ENCODE results near the gene TGM6. TPM values are rescaled to one million over a fixed set of nuclear protein-coding genes. Genes with fewer than 3 reads are reported as not detected.

TGM6 gene
- total and polyA plus RNA-seq, 9 of the 15 experiments (the other 6 are each of a cell fraction or from before 2014, with no cell fraction given) = not detected

DNA sequence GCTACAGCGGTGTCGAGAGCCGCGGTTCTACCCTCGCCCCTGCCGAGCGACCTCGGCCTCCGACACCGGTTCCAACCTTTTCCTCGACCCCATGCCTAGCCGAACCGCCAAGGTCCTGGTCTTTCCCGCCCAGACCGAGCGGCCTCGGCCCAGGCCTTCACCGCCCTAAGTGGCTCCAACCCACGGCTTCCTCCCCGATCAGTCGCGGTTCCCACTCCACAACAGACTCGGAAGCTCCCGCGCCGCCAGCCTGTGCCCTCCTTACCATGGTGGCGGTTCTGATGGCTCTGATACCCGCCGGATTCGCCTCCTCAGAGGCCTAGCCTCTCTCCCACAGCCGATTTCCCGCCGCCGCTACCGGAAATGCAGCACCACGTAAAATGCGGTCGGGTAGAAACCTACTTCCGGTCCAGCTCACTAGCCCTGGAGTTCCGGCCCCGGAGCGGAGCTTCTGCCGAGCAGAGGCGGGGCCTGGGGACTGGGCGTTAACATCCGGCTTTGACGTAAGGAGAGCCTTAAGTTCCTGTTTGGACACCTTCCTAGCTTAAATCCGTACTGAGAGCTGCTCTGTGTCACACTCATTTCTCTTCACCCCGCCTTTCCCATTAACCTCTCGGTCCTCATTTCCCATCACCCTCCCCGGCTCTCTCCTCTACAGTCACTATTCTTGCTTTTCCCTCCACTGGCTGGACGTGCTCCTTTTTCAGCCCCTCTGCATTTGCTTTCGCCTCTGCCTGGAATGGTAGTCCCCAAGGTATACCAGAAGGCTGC, 89.9 kb downstream of the TGM6 start, which contains the start of gene SNRPB (continued):
- TF ChIP-seq, protein P1, sequence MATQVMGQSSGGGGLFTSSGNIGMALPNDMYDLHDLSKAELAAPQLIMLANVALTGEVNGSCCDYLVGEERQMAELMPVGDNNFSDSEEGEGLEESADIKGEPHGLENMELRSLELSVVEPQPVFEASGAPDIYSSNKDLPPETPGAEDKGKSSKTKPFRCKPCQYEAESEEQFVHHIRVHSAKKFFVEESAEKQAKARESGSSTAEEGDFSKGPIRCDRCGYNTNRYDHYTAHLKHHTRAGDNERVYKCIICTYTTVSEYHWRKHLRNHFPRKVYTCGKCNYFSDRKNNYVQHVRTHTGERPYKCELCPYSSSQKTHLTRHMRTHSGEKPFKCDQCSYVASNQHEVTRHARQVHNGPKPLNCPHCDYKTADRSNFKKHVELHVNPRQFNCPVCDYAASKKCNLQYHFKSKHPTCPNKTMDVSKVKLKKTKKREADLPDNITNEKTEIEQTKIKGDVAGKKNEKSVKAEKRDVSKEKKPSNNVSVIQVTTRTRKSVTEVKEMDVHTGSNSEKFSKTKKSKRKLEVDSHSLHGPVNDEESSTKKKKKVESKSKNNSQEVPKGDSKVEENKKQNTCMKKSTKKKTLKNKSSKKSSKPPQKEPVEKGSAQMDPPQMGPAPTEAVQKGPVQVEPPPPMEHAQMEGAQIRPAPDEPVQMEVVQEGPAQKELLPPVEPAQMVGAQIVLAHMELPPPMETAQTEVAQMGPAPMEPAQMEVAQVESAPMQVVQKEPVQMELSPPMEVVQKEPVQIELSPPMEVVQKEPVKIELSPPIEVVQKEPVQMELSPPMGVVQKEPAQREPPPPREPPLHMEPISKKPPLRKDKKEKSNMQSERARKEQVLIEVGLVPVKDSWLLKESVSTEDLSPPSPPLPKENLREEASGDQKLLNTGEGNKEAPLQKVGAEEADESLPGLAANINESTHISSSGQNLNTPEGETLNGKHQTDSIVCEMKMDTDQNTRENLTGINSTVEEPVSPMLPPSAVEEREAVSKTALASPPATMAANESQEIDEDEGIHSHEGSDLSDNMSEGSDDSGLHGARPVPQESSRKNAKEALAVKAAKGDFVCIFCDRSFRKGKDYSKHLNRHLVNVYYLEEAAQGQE (IDR thresholded peaks at IDR 0.05; ENCODE audit: borderline replicate concordance) = no peak
- TF ChIP-seq, protein P1 (CRISPR knock-in tag; IDR thresholded peaks at IDR 0.05; ENCODE audit: low read depth) = 0 out of 2 replicates have a peak, but pooled peaks have one; percentile 52
- TF ChIP-seq ZNF77 (CRISPR knock-in tag; IDR thresholded peaks at IDR 0.05) = no peak
- TF ChIP-seq, protein P2, sequence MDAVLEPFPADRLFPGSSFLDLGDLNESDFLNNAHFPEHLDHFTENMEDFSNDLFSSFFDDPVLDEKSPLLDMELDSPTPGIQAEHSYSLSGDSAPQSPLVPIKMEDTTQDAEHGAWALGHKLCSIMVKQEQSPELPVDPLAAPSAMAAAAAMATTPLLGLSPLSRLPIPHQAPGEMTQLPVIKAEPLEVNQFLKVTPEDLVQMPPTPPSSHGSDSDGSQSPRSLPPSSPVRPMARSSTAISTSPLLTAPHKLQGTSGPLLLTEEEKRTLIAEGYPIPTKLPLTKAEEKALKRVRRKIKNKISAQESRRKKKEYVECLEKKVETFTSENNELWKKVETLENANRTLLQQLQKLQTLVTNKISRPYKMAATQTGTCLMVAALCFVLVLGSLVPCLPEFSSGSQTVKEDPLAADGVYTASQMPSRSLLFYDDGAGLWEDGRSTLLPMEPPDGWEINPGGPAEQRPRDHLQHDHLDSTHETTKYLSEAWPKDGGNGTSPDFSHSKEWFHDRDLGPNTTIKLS (IDR thresholded peaks at IDR 0.05; ENCODE audit: borderline replicate concordance, low read depth) = peak; percentile 51; the same call in 1 of the 2 replicates
- TF ChIP-seq MYBL2 (IDR thresholded peaks at IDR 0.05; ENCODE audit: low read depth) = 0 out of 2 replicates have a peak, but pooled peaks have one; percentile 12
- no peak for TF ChIP-seq MYBL2 (CRISPR knock-in tag; IDR thresholded peaks at IDR 0.05; ENCODE audit: borderline replicate concordance)
- TF ChIP-seq HCFC1 (IDR thresholded peaks at IDR 0.05; ENCODE audit: low read depth, low read length) = peak; percentile 83
- peak; percentile 56; the same call in 1 of the 2 replicates for TF ChIP-seq ZNF143 (CRISPR knock-in tag; IDR thresholded peaks at IDR 0.05)
- peak; percentile 85 for TF ChIP-seq NFRKB (IDR thresholded peaks at IDR 0.05; ENCODE audit: low read depth)
- no peak for TF ChIP-seq PURB (CRISPR knock-in tag; IDR thresholded peaks at IDR 0.05; ENCODE audit: low read depth)
- TF ChIP-seq, protein P3, sequence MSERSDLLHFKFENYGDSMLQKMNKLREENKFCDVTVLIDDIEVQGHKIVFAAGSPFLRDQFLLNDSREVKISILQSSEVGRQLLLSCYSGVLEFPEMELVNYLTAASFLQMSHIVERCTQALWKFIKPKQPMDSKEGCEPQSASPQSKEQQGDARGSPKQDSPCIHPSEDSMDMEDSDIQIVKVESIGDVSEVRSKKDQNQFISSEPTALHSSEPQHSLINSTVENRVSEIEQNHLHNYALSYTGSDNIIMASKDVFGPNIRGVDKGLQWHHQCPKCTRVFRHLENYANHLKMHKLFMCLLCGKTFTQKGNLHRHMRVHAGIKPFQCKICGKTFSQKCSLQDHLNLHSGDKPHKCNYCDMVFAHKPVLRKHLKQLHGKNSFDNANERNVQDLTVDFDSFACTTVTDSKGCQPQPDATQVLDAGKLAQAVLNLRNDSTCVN (CRISPR knock-in tag; IDR thresholded peaks at IDR 0.05) = 0 out of 2 replicates have a peak, but pooled peaks have one; percentile 36
- TF ChIP-seq ZNF75A (CRISPR knock-in tag; IDR thresholded peaks at IDR 0.05) = no peak
- TF ChIP-seq BMI1 (IDR thresholded peaks at IDR 0.05; ENCODE audit: low read length) = no peak
- no peak for TF ChIP-seq PHTF2 (CRISPR knock-in tag; IDR thresholded peaks at IDR 0.05)
- TF ChIP-seq, protein P4, sequence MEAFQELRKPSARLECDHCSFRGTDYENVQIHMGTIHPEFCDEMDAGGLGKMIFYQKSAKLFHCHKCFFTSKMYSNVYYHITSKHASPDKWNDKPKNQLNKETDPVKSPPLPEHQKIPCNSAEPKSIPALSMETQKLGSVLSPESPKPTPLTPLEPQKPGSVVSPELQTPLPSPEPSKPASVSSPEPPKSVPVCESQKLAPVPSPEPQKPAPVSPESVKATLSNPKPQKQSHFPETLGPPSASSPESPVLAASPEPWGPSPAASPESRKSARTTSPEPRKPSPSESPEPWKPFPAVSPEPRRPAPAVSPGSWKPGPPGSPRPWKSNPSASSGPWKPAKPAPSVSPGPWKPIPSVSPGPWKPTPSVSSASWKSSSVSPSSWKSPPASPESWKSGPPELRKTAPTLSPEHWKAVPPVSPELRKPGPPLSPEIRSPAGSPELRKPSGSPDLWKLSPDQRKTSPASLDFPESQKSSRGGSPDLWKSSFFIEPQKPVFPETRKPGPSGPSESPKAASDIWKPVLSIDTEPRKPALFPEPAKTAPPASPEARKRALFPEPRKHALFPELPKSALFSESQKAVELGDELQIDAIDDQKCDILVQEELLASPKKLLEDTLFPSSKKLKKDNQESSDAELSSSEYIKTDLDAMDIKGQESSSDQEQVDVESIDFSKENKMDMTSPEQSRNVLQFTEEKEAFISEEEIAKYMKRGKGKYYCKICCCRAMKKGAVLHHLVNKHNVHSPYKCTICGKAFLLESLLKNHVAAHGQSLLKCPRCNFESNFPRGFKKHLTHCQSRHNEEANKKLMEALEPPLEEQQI (IDR thresholded peaks at IDR 0.05) = no peak

Measured in K562 (cell line).